Common myeloid progenitor, CD34-positive (primary cell): ENCODE measurements around the gene DRD1.
"Not testable (repeated sequence)": the region's sequence is repeated elsewhere in the genome, so short reads cannot be mapped to it uniquely, and the experiment has no call there.

Experiments
- CTCF ChIA-PET: fragments of 350-600 bp; sonication (Branson Sonifier 250); formaldehyde crosslinking; loops from one replicate; lab custom pipeline; 2021; ENCODE audit warnings: antibody characterized with exemption; lab: Charles Lee
- POLR2A ChIA-PET: fragments of 350-600 bp; sonication (Branson Sonifier 250); formaldehyde crosslinking; loops from one replicate; lab custom pipeline; 2021; ENCODE audit warnings: antibody characterized with exemption; lab: Charles Lee
- DNase-seq, 3 donors: peaks; one replicate each; pipeline versions ENCODE4 v3.0.0 to v3.0.0-alpha.2; 2013
- H3K27ac ChIP-seq, 2 experiments: 1 replicate in 1 of 2; 2 replicates in 1 of 2; pipeline ENCODE4 v1.7.0; 2013; ENCODE audit warnings: inconsistent platforms in 2 of 2, low read length in 2 of 2, mild to moderate bottlenecking in 2 of 2, low read depth in 1 of 2, moderate library complexity in 1 of 2; ENCODE audit not compliant: severe bottlenecking in 2 of 2, insufficient read depth in 1 of 2, poor library complexity in 1 of 2
- H3K27me3 ChIP-seq, 5 experiments: replicated peaks in 2 of 5; 1 replicate in 3 of 5; 2 replicates in 2 of 5; pipeline versions ENCODE4 v1.6.1 to v1.7.0; 2013; ENCODE audit warnings: low read length in 4 of 5, mild to moderate bottlenecking in 2 of 5, moderate library complexity in 2 of 5, inconsistent platforms in 1 of 5; ENCODE audit not compliant: insufficient read depth in 5 of 5, control insufficient read depth in 4 of 5
- H3K36me3 ChIP-seq, 4 experiments: 1 replicate in 2 of 4; 2 replicates in 2 of 4; pipeline versions ENCODE4 v1.6.1 to v1.7.0; 2013; ENCODE audit warnings: low read length in 3 of 4, control low read depth in 1 of 4, mild to moderate bottlenecking in 1 of 4; ENCODE audit not compliant: control insufficient read depth in 4 of 4, insufficient read depth in 4 of 4
- H3K4me1 ChIP-seq, 4 experiments: 1 replicate in 3 of 4; 2 replicates in 1 of 4; pipeline versions ENCODE4 v1.6.1 to v1.7.1; 2013; ENCODE audit warnings: low read length in 3 of 4, mild to moderate bottlenecking in 3 of 4, control low read depth in 1 of 4, inconsistent platforms in 1 of 4, moderate library complexity in 1 of 4; ENCODE audit not compliant: control insufficient read depth in 4 of 4, insufficient read depth in 4 of 4; ENCODE audit errors: control extremely low read depth in 1 of 4
- H3K4me3 ChIP-seq, 7 experiments: 1 replicate in 4 of 7; 2 replicates in 3 of 7; pipeline versions ENCODE4 v1.5.1 to v1.7.0; 2013; ENCODE audit warnings: mild to moderate bottlenecking in 7 of 7, low read length in 6 of 7, moderate library complexity in 6 of 7, inconsistent platforms in 2 of 7, low read depth in 2 of 7, control low read depth in 1 of 7; ENCODE audit not compliant: insufficient read depth in 4 of 7, control insufficient read depth in 1 of 7; ENCODE audit errors: extremely low read depth in 1 of 7
- H3K9me3 ChIP-seq, 5 experiments: 1 replicate in 4 of 5; 2 replicates in 1 of 5; pipeline versions ENCODE4 v1.6.1 to v1.7.1; 2013; ENCODE audit warnings: low read length in 4 of 5, mild to moderate bottlenecking in 2 of 5, inconsistent platforms in 1 of 5, low read depth in 1 of 5, moderate library complexity in 1 of 5; ENCODE audit not compliant: control insufficient read depth in 4 of 5, insufficient read depth in 2 of 5; ENCODE audit errors: control extremely low read depth in 1 of 5
- WGBS: methylation state at CpG from one replicate; pipeline ENCODE4 v1.1.5; 2013; ENCODE audit not compliant: insufficient coverage; 5-methylcytosine and 5-hydroxymethylcytosine counted together

The DRD1 gene

GRCh38 chr5:175395430-175395829 is 48.6 kb downstream of the DRD1 start:
- POLR2A ChIA-PET, H3K4me1 ChIP-seq, DNase-seq, H3K9me3 ChIP-seq, CTCF ChIA-PET, H3K4me3 ChIP-seq, H3K36me3 ChIP-seq, H3K27ac ChIP-seq: not testable (repeated sequence)
- no CpG with 5 or more reads among the region's 4 CpGs for WGBS
- H3K27me3 ChIP-seq = peaks cover 0 to 12% (median 0%) of the 10 kb centered on the region in 5 experiments

GRCh38 chr5:175394601-175395000 is 49.4 kb downstream of the DRD1 start:
- H3K27ac ChIP-seq = no peak overlapping the region
- CTCF ChIA-PET = no interaction called here
- no peaks in the 10 kb centered on the region for H3K4me1 ChIP-seq
- H3K27me3 ChIP-seq = peaks cover 0 to 12% (median 0%) of the 10 kb centered on the region in 5 experiments
- POLR2A ChIA-PET = no interaction called here
- 64% methylated on average over 2 of the region's 5 CpGs for WGBS
- H3K9me3 ChIP-seq = no peaks in the 10 kb centered on the region
- no peak overlapping the region for H3K4me3 ChIP-seq
- no peak for DNase-seq
- H3K36me3 ChIP-seq = no peaks in the 10 kb centered on the region

DNA sequence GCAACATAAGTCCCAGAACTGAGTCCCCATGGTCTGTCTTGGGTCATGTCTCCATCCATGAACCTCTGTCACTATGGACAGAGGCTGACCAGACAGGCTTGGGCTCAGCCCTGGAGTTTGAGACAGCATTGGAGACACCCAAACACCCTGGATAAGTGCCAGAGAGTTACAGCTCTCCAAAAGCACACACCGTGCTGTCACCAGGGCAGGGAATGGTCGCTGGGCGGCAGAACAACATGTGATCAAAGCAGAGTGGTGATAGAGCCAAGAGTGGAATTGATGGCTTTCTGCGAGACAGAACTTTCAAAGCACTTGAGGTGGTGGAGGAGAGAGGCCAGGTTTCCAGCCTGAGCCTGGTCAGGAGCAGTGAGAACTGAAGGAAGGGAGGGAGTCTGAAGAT is 50.1 kb downstream of the DRD1 start:
- ChIA-PET POLR2A (no interaction called here), CTCF (no interaction called here)
- Histone ChIP-seq H3K27ac (no peak overlapping the region), H3K4me1 (no peaks in the 10 kb centered on the region), H3K9me3 (no peaks in the 10 kb centered on the region), H3K27me3 (peaks cover 0 to 12% (median 0%) of the 10 kb centered on the region in 5 experiments), H3K36me3 (no peaks in the 10 kb centered on the region), H3K4me3 (no peak overlapping the region)
- DNase-seq = no peak
- 85% methylated on average over 4 of the region's 4 CpGs for WGBS

DNA sequence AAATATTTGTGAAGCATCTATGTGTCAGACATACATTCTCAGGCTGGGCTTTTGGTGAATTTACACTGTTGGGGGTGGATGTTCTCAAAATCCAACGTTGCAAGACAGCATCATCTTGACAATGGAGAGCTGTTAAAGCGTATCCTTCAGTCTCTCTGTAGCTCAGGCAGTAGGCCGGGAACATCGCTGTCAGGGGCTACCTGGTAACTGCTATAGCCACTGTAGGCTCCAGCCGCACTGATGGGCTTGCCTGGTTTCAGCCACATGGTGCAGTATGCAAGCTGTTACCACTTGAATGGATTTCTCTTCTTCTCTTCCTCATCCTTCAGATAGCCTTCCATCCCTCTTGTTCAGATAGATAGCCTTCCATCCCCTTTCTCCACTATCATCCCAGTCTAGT is 51.7 kb downstream of the DRD1 start:
- Histone ChIP-seq H3K4me3 (no peak overlapping the region), H3K27me3 (peaks cover 0 to 10% (median 0%) of the 10 kb centered on the region in 5 experiments), H3K4me1 (no peaks in the 10 kb centered on the region), H3K36me3 (no peaks in the 10 kb centered on the region), H3K9me3 (no peaks in the 10 kb centered on the region), H3K27ac (no peak overlapping the region)
- ChIA-PET POLR2A (no interaction called here), CTCF (no interaction called here)
- DNase-seq = no peak
- 88% methylated on average over 5 of the region's 5 CpGs for WGBS

DNA sequence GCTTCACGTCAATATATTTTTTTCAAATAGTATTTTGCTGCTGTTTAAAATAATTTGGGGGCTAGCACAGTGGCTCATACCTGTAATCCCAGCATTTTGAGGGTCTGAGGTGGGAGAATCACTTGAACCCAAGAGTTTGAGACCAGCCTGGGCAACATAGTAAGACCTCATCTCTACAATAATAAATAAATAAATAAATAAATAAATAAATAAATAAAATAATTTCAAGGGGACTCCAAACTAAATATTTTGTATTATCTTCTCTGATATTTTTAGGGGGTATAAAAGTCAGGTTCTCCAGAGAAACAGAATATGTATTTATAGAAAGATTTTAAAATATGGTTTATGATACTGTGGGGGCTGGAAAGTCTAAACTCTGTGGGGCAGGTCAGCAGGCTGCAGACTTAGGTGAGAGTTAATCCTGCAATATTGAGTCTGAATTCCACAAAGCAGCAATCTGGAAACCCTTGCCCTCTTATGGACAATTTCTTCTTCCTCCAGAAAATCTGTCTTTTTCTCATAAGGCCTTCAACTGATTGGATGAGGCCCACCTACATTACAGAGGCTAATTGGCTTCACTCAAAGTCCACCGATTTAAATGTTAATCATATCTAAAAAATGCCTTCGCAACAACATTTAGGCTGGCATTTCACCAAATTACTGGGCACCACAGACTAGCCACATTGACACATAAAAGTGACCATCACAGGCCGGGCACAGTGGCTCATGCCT is 53.5 kb downstream of the DRD1 start:
- Histone ChIP-seq H3K9me3 (no peaks in the 10 kb centered on the region), H3K4me1 (no peaks in the 10 kb centered on the region), H3K27ac (no peak overlapping the region), H3K4me3 (no peak overlapping the region), H3K36me3 (no peaks in the 10 kb centered on the region), H3K27me3 (peaks cover 0 to 3% (median 2%) of the 10 kb centered on the region in 5 experiments)
- no peak for DNase-seq
- POLR2A ChIA-PET = no interaction called here
- WGBS = 95% methylated on average over 2 of the region's 4 CpGs
- CTCF ChIA-PET = no interaction called here
